Ovary (tissue), 3 donors: ENCODE data around the gene POLE4.

Source experiments
- EP300 ChIP-seq: sonication (generic); formaldehyde crosslinking; IDR thresholded peaks from one replicate; pipeline ENCODE4 v1.6.1; 2017; ENCODE audit warnings: antibody characterized with exemption
- POLR2A ChIP-seq: fragments of 450-650 bp; IDR thresholded peaks from one replicate; pipeline ENCODE4 v1.6.1; 2017; ENCODE audit warnings: antibody characterized with exemption, mild to moderate bottlenecking, moderate library complexity
- TF ChIP-seq, protein P1 (sequence below), 3 donors: fragments of 450-650 bp in 2 of 3; fragments of 200-600 bp in 1 of 3; IDR thresholded peaks; one replicate each; pipeline versions ENCODE4 v1.5.1 to v1.8.0; 2016 to 2022; ENCODE audit warnings: antibody characterized with exemption in 3 of 3, mild to moderate bottlenecking in 1 of 3
- donor health status: DM: no; HTN: no; CAD: no.

DNA sequence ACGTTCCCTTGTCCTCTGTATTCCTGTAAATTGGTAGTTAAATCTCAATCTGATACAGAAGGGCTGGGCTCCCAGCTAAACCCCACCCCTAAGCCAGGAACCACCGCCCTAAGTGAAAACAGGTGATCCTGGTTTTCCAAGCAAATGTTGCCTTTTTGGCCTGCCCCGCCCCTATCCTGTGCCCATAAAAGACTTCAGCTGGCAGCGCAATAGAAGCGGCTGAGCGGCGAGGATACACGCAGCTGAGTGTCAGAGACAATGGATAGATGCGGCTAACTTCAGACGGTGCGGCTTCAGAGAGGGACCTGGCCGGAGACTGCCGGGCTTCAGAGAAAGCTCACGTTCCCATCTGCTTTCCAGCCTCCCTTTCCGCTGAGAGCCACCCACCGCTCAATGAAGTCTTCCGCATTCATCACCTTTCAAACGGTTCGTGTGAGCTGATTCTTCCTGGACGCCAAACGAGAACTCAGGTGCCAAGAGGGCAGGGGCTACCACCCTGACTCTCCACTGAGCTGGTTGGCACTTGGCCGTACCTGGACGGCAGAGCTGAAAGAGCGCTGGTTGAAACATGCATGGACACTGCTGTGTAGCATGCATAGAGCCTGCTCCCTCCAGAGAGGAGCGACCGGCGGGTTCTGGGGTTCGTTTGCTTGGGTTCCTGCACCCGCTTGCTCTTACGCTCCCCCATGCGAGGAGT, 49.5 kb upstream of the POLE4 start:
- no peak for TF ChIP-seq POLR2A
- TF ChIP-seq, protein P1, sequence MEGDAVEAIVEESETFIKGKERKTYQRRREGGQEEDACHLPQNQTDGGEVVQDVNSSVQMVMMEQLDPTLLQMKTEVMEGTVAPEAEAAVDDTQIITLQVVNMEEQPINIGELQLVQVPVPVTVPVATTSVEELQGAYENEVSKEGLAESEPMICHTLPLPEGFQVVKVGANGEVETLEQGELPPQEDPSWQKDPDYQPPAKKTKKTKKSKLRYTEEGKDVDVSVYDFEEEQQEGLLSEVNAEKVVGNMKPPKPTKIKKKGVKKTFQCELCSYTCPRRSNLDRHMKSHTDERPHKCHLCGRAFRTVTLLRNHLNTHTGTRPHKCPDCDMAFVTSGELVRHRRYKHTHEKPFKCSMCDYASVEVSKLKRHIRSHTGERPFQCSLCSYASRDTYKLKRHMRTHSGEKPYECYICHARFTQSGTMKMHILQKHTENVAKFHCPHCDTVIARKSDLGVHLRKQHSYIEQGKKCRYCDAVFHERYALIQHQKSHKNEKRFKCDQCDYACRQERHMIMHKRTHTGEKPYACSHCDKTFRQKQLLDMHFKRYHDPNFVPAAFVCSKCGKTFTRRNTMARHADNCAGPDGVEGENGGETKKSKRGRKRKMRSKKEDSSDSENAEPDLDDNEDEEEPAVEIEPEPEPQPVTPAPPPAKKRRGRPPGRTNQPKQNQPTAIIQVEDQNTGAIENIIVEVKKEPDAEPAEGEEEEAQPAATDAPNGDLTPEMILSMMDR (IDR thresholded peaks at IDR 0.05) = no peak
- no peak for TF ChIP-seq EP300
